SHP77 treated with DMSO at 0.1 percent for 48 hours (cell line): Measurements from ENCODE around the gene OTX2.
A peak's percentile ranks its signal among the peaks of the same experiment; 100 is the strongest.

Source experiments
- DNase-seq: peaks from one replicate; lab custom pipeline; 2025; lab: John Stamatoyannopoulos, UW

The OTX2 gene

DNA sequence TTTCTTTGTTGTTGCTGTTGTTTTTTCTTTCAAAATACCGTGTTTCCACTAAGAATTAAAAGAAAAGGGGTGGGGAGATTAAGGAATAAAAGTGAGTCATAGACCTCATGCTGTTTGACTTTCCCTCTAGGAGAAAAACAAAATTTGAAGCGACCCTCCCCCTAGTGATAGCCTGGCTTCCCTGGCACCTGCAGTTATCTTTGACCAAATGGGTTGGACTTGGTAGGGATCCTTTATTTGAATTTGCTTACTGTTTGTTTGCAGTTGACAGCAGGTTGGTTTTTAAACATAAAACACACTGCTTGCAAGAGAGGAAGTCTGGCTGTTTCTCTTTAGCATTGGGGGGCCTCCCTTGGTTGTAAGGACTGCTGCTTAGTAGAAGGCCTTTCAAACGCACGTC, 14.0 kb downstream of the OTX2 start:
- DNase-seq = no peak

DNA sequence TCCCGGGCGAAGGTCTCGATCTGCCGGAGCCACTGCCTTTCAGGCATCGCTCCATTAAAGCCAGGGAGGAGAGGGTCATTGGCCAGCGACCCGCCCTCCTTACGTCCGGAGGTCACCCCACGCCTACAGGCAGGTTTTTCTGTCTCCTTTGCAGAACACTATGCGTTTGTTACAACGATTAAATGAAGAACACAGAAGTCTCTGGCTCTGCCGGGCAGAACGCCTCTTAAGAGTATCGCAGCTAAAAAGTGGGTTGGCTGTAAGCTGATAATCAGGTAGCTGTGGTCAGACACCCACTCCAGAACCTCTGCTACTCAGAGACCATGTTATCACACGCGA, 15.0 kb downstream of the OTX2 start:
- no peak for DNase-seq

DNA sequence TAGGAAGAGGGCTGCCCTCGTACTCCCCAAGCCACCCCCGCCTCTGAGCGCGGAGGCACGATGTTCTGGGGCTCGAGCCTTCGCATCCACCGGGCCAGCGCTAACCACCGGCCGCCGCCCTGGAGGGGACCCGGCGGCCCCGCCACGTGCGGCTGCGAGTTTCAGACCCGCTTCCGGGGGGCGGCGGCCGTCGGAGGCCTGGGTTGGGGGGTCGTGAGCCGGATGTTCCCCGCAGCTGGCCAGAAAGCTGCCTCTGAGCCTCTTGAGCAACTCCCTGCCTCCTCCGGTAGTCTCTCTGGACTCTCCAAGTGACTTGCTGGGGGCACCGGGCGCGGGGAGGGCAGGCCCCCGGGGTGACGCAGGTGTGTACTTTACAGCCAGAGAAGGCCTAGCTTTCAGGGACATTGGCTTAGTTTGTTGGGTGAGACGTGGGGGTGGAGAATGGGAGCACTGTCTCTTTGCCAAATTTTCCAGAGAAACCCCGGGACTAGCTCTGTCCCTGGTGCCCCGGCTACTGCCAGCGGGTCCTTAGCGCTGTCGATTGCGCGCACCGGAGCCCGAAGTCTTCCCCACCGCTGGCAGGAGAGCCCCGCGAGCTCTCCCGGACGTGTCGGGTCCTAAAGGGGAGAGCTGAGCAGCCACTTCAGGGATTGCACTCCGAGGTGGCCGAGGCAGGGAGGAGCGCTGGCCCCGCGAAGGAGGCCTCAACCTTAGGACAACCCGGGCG, 15.6 kb downstream of the OTX2 start:
- DNase-seq = no peak

DNA sequence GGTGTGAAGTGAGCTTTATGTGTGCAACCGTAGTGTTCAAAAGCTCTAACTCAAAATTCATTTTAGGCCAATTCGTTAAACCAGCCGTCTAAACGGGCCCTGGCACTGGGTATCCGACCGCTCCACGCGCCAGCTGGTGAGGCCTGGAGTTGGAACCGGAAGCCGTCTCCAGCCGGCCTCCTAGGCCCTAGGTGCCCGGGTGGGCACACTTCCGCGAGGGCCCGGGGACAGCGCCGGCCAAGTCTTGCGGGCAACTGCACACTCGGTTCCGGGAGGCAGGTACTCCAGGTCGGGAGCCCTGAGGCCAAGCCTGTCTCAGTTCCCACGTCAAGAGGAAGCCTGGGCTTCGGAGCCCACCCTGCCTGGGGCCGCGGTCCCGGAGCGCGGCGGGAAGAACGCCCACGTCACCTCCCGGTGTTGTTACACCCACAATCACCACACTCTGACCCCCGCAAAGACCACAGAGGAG, 16.2 kb downstream of the OTX2 start:
- no peak for DNase-seq

DNA sequence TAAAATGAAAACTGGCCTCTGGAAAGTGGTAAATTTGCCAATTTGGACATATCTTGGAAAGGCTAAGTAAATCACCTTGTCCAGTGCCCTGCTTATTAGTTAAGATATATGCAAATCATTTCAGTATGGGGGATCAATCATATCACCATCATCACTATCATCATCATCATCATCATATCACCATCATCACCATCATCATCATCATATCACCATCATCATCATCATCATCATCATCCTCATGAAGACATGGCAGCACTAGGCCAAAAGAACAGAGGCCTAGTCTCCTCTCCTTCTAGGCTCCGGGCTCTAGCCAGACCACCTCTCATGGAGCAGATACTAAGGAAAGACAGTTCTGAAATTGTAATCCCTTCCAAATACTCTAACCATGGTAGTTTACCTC, 20.3 kb downstream of the OTX2 start:
- DNase-seq = no peak

DNA sequence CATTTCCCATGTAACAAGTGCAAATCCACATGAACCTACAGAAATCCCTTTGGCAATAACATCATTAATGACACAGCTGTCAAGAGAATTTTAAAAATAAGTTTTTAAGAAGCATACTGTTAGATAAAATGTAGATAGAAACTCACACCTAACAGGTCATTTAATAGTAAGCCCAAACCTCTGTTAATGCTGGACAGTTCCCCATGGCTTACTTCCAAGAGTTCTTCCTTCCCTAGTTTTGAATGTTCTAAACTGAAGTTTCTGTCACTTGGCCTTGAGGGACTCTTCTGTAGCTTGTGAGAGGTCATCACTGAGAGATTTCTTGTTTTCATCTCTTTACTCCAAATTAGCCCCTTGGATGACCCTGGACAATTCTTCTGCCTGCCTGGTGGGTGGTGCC, 22.7 kb downstream of the OTX2 start:
- DNase-seq = no peak

DNA sequence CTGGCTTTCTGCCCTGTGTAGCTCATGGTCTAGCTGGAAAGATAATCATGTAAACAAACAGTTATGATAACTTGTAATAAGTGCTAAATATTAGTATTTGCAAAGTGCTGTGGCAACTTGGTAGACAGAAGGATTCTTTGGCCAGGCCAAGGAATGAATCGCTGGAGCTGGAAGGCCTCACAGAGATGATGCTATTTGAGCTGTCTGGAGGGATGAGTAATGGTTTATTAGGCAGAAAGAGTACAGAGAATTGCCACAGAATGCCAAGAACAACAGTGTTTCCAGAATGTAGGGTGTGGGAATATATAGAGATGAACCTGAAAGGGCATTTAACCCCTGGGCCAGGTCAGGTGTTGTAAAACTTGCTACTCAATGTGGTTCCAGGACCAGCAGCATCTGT, 27.6 kb downstream of the OTX2 start:
- DNase-seq = no peak

DNA sequence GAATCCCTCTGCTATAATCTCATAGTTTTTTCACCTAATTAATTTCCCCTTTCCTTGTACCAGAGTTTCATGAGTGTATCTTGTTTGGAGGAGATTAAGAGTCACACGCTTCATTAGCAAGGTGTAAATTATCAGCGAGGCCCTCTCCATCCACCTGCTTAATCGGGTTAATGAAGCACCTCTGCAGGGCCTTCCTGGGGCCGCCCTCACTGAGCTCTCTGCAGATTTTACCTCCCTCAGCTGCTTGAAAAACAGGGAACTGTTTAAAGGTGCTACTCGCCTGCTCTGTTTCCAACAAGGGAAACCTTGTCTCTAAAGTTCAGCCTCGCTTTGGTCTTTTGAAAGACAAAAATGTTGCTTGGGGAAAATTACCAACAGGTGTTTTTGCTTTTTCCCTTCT, 35.8 kb downstream of the OTX2 start:
- DNase-seq = no peak

DNA sequence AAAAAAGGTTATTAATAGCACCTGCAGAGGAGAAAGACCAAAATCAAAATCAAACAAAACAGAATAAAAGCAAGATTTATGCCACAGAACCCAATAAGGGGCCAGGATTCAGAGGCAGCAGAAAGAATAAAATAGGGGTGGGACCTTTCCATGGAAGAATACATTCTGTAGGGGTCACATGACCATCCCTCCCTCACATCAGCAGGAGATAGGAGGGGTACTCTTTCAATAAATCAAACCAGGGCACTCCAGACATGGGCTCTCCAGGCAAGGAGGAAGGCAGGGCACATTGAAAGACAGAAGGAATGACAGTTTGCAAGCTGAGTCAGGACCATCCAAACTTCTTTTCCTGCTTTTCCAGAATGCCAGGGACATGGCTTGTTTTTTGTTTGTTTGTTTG, 39.8 kb downstream of the OTX2 start:
- DNase-seq = no peak

DNA sequence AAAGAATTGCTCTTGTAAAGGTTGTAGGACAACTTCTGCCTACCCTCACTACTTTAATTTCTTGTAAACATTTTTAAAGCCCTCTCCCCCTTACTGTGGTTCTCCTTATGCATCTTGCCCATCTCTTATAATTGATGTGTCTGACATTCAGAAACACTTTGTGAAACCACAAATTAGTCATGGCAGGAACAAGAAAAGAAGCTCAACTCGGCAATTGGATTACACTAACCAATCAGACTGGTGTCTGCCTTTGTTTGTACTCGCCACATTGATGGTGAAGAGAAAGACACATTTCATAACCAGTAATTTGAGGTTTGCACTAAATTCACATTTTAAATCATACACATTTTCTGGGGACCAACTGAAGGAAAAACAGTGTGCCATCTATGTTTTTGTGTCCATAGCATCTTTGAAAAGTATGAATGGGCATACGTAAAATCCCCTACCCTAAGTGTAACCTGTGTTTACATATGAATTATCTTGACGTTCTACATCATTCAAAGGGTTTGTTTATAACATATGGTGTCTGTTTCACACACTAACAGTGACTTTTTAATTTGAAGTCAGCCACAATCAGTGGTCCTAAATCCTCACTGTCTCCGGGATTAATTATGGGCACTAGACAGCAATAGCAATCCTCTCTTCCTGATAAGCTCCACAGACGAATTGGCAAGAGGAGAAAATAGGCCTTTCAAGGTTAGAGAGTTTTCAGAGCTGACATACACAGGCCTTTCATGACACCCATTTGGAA, 49.9 kb downstream of the OTX2 start:
- DNase-seq = no peak

DNA sequence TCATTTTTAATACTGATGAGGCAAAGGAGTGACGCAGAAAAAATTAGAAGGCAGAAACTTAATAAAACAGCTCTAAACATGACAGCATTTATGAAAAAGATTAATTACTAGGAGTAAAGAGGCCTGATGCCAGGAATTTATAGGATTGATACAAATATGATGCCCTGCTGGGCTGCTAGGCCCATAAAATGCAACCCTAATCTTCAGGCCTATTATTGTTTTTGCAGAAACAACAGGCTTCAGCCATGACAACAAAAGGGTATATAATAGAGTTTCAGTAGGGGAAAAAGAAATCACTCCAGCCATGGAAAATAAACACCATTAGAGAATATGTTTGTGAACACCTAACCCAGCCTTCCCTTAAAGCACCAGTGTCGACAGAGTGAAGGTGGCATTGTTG, 50.6 kb downstream of the OTX2 start:
- no peak for DNase-seq

DNA sequence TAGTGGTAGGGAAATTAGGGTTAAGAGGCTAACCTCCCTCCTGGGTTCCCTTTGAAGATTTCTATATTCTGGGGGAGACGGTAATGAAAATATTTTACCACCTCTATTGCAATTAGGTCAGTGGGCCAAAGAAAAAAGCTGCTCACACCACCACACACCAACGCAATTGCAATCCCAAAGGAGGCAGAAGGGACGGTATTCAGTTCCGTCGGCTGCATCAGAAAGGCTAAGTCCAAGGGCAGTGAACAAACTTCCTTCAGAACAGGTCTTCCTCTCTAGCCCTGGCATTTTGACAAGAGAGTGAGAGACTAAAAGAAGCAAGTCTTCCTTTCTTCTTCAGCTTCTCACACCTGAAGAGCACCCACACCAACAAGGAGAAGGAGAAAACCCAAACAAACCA, 51.2 kb downstream of the OTX2 start:
- DNase-seq = no peak

DNA sequence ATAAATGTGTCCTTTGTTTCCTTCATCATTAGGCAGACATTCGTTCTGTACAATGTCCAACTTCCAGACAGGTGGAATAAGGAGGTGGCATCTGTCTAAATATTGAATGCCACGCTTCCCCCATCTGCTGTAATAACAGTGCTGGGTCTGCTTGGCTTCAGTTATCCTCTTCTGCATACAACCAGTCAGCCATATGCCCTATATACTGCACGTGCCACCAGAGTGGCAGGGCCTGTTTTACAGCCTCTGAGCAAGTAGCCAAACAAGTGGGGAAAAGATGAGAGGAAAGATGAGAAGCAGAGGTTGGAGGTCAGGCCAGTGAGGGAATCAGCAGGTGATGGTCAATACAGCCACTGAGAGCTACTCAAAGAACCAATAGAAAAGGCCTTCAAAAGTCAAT, 55.4 kb downstream of the OTX2 start:
- peak; percentile 89 for DNase-seq

DNA sequence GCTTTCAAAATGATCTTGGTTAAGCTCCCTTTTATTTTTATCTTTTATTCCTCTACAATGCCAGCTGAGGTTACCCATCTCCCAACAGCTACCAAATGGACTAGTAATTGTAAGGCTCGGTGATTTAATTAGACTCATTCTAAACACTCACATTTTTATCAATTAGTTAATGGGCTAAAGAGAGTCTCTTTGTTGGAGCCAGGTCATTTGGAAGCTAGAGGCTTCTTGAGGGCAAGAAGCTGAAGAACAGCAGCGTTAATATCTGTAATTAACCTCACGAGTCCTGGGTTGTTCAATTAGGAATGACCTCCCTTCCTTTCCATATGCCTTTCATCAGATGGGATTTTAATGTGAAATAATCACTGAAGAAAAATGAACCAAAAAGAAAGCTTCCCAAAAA, 56.9 kb downstream of the OTX2 start:
- no peak for DNase-seq

DNA sequence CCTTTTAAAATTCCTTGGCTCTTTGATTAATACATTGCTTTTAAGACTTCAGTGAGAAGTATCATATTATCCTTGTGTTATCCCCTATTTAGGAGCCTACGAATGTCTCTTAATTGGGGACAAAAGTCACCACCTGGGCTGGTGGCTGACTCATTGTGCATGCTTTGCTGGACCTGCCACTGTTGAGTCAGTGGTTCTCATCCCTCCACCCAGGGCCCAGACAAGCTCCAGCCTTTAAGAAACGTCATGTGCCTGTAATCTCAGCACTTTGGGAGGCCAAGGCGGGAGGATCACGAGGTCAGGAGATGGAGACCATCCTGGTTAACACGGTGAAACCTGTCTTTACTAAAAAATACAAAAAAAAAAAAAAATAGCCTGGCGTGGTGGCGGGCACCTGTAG, 57.9 kb downstream of the OTX2 start:
- no peak for DNase-seq

DNA sequence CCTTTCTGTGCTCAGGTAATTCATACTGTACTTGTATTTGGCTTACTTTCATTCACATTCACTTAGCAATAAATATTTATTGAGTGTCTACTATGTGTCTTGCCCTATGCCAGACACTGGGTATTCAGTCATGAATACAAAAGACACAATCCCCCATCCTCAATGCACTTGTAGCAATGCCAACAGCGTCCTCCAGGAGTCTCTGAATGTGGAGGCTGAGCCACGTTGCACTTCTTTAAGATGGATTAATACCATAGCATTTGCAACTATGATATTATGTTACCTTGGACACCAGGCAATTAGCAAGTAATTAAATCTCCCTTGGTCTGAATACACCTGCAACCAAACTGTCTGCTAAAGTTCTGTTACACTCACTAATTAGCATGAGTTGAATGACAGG, 58.8 kb downstream of the OTX2 start:
- DNase-seq = no peak
